SK-N-MC (cell line): ENCODE results near the gene PTPRN2.

Source experiments
- EZH2 ChIP-seq: fragments of 200-600 bp; sonication (generic); IDR thresholded peaks from one replicate; pipeline ENCODE4 v1.6.1; 2017; ENCODE audit warnings: antibody characterized with exemption
- FOXP2 ChIP-seq: optimal IDR thresholded peaks from 2 replicates; pipeline ENCODE3; 2011; ENCODE audit warnings: mild to moderate bottlenecking, moderate library complexity; ENCODE audit not compliant: insufficient read depth; ENCODE audit errors: extremely low read length, control extremely low read depth
- POLR2AphosphoS5 ChIP-seq: IDR thresholded peaks from 2 replicates; pipeline ENCODE4 v1.6.1; 2012; ENCODE audit warnings: mild to moderate bottlenecking, low read depth, low read length, borderline replicate concordance

GRCh38 chr7:158276414-158277218 lies 311.0 kb downstream of the PTPRN2 start:
- no peak for TF ChIP-seq EZH2
- no peak for TF ChIP-seq POLR2AphosphoS5
- TF ChIP-seq FOXP2 = no peak
